Psoas muscle (tissue), 8 donors: ENCODE results near the gene ANO7. TPM values are rescaled to one million over a fixed set of nuclear protein-coding genes. Genes with fewer than 3 reads are reported as not detected.

ENCODE experiments used
- ATAC-seq, 4 donors: fragments of 200-7000 bp; cut with Tn5 transposase; one replicate each; pipeline ENCODE4 v1.9.1; 2020; ENCODE audit warnings: moderate library complexity in 3 of 4, mild to moderate bottlenecking in 2 of 4
- DNase-seq, 2 donors: peaks; one replicate each; pipeline ENCODE4 v3.0.0-alpha.2; 2020
- H3K27ac ChIP-seq: fragments of 200-600 bp; one replicate; pipeline ENCODE4 v1.8.0; 2022
- H3K27me3 ChIP-seq, 3 donors: fragments of 200-600 bp in 1 of 3; one replicate each; pipeline versions ENCODE4 v1.6.1 to v1.8.0; 2013 to 2022; ENCODE audit warnings: low read length in 2 of 3, mild to moderate bottlenecking in 2 of 3, moderate library complexity in 1 of 3; ENCODE audit not compliant: insufficient read depth in 3 of 3
- H3K36me3 ChIP-seq, 2 donors: fragments of 200-600 bp in 1 of 2; one replicate each; pipeline versions ENCODE4 v1.6.1 to v1.8.0; 2013 to 2022; ENCODE audit warnings: low read depth in 1 of 2, mild to moderate bottlenecking in 1 of 2, moderate library complexity in 1 of 2; ENCODE audit not compliant: insufficient read depth in 1 of 2
- H3K4me1 ChIP-seq: fragments of 200-600 bp; one replicate; pipeline ENCODE4 v1.8.0; 2022
- H3K4me3 ChIP-seq: fragments of 200-600 bp; one replicate; pipeline ENCODE4 v1.8.0; 2022; ENCODE audit warnings: mild to moderate bottlenecking
- H3K9me3 ChIP-seq: fragments of 200-600 bp; one replicate; pipeline ENCODE4 v1.8.0; 2022
- CTCF ChIP-seq: fragments of 200-600 bp; IDR thresholded peaks from one replicate; pipeline ENCODE4 v1.8.0; 2022; ENCODE audit warnings: antibody characterized with exemption
- WGBS, 3 donors: extraction: QIAGEN DNeasy Blood & Tissue Kit; methylation state at CpG; one replicate each; pipeline versions ENCODE4 v1.1.6 to v1.1.7; 2013; 5-methylcytosine and 5-hydroxymethylcytosine counted together
- intact Hi-C, 2 donors: fragments of 100-400 bp; cut with DNase I; formaldehyde crosslinking; loops; one replicate each; pipeline versions ENCODE4 v1.11.0 to v1.14.2; 2022
- polyA plus RNA-seq, 3 donors: library from polyadenylated mRNA; stranded (reverse); fragments of 200-250 nt; gene quantifications; one replicate each; pipeline ENCODE4 v1.2.3, GENCODE V29; 2013
- total RNA-seq, 4 donors: library from RNA; stranded (reverse); fragmentation: NEBNext Ultra II Directional in 2 of 4; extraction: Animal tissue kit (Norgen Biotek cat#: 25700) in 2 of 4; gene quantifications; one replicate each; pipeline versions ENCODE4 v1.2.1 to v1.2.4, GENCODE V29; 2021 to 2023
- donor health status: healthy with polysubstance abuse.
- donor health status: DM: no; HTN: no; CAD: no; lungs with moderate emphysema.
- donor health status: Bipolar disorder and iron deficiency.
- donor health status: healthy.
- donor health status: DM: yes; HTN: yes; CAD: no.
- donor health status: DM: no; HTN: no; CAD: no.
- donor health status: DM: no; HTN: no; CAD: no.
- donor health status: DM: yes; HTN: yes; CAD: no.

The ANO7 gene
- total and polyA plus RNA-seq, 7 donors, result 0.22 to 1.8 (median 0.47) TPM

DNA sequence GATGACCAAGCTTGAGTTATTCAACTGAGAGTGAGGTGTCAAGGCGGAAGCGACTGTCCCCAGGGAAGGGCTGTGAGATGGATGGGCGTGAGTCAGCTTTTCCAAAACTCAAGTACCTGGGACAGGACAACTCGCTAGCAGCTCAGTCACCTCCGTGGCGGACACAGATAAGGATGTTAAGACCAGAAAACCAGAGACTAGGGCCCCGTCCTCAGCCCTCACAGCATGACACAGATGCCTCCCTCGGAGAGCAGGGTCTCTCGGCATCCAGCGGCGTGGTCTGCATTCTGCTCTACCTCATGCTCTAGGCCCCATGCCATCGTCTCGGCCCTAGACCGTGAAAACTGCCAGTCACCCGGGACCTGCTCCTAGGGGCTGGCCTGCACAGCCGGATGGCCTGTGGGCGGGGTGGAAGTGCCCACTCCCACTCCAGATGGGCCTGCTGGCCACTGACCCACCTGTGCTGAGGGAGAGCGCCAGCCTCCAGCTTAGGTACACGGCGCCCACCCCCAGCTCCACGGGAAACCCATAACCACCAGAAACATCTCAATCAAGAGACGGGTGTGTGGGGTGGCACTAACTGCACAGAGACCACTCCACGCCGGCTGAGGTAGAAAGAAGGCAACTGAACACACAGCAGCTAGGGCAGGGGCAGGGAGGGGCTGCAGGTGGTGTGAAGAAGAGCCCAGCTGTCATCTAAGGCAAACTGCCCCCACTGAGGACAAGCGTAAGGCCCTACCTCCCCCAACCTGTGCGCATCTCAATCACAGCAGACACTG lies 39.8 kb downstream of the ANO7 start:
- TF ChIP-seq CTCF, result no peak
- peaks cover 5 to 83% of the 10 kb centered on the region in 2 donors for H3K36me3 ChIP-seq
- 86 to 93% (median 91%) methylated on average over 26 of the region's 26 CpGs for WGBS, 3 donors
- H3K27me3 ChIP-seq, result no peaks in the 10 kb centered on the region
- H3K27ac ChIP-seq, result no peak overlapping the region
- peaks cover 6% of the 10 kb centered on the region for H3K4me1 ChIP-seq
- H3K4me3 ChIP-seq, result no peak overlapping the region
- DNase-seq, result peak in 1 of 2 donors; percentile 41
- no peaks in the 10 kb centered on the region for H3K9me3 ChIP-seq
- intact Hi-C loops, result no loop called here
- ATAC-seq, result no peak

DNA sequence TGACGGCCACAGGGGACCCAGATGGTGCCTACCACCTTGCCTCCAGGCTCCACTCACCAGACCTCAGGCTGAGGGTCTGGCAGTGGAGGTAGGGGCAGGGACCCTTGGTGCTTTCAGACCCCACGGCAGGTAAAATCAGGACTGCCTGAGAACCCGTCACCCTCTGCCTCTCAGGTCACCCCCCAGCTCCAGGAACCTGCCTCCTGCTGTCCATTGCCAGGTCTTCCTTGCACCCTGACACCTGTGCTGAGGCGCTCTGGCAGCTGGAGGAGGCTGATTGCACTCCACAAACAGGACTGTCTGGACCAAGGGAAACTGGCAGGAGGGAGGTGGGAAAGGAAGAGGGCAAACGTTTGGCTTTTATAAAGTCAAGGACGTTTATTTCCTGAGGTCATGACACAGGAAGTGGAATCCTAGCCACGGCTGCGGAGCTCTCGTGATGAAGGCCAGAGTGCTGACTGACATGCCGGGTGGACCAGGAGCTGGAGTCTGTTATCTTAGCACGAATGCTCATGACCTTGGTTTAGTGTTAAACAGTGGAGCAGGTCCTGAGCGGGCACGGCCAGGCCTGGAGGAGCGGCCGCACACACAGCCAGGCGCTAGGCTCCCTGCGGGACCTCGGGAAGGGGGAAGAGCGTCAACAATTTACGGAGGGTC lies 40.5 kb downstream of the ANO7 start:
- 77 to 81% (median 80%) methylated on average over 19 to 20 of the region's 20 CpGs for WGBS, 3 donors
- peak in 1 of 2 donors; percentile 36 for DNase-seq
- Histone ChIP-seq H3K36me3 (peaks cover 5 to 90% of the 10 kb centered on the region in 2 donors), H3K27me3 (no peaks in the 10 kb centered on the region), H3K27ac (no peak overlapping the region), H3K4me1 (peaks cover 5% of the 10 kb centered on the region), H3K4me3 (no peak overlapping the region), H3K9me3 (no peaks in the 10 kb centered on the region)
- ATAC-seq, result no peak
- TF ChIP-seq CTCF, result no peak
- intact Hi-C loops, result no loop called here

- WGBS, 3 donors, result 90 to 91% (median 91%) methylated on average over 29 of the region's 29 CpGs
- DNase-seq (peak in 1 of 2 donors; percentile 31), ATAC-seq (no peak)
- Histone ChIP-seq H3K4me3 (no peak overlapping the region), H3K27ac (no peak overlapping the region), H3K27me3 (no peaks in the 10 kb centered on the region), H3K9me3 (no peaks in the 10 kb centered on the region), H3K4me1 (no peaks in the 10 kb centered on the region), H3K36me3 (peaks cover 12 to 98% of the 10 kb centered on the region in 2 donors)
- intact Hi-C loops, result loop anchor here in 1 of 2 donors (5.0 kb wide), 1 partner anchor 147 kb away; no protein-coding TSS in a partner anchor
- TF ChIP-seq CTCF, result no peak
These were observed 41.3 kb downstream of the ANO7 start for GRCh38 chr2:241229563-241230401.

DNA sequence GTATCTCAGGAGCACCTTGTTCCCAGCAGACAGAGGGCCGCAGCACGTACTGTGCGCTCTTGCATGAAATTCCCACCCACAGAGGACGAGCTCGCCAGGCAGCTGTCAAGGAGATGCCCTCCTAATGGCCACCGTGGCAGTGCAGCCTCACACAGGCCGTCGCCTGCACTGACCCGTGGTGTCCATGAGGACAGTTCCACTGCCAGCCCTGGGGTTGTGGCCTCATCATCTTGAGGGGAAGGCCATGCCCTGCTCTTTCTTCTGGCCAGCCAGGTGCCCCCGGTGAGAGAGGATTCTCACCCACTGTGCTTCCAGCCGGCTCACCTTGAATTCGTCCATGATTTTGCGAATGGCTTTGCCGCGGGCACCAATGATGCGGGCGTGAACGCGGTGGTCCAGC lies 42.0 kb downstream of the ANO7 start:
- peak in 1 of 2 donors; percentile 27 for DNase-seq
- Histone ChIP-seq H3K27me3 (no peaks in the 10 kb centered on the region), H3K27ac (no peak overlapping the region), H3K9me3 (no peaks in the 10 kb centered on the region), H3K36me3 (peaks cover 12 to 100% of the 10 kb centered on the region in 2 donors), H3K4me3 (no peak overlapping the region), H3K4me1 (no peaks in the 10 kb centered on the region)
- 81 to 91% (median 89%) methylated on average over 19 of the region's 19 CpGs for WGBS, 3 donors
- no peak for ATAC-seq
- no peak for TF ChIP-seq CTCF
- intact Hi-C loops, result loop anchor here in 1 of 2 donors (5.0 kb wide), 1 partner anchor 148 kb away; no protein-coding TSS in a partner anchor
